AG09309 (cell line): ENCODE measurements around the gene EAPP.

Experiments used
- DNase-seq: peaks from one replicate; pipeline ENCODE4 v3.0.0-alpha.2; 2010; ENCODE audit warnings: low read depth
- H3K4me3 ChIP-seq: 2 replicates; pipeline ENCODE4 v1.5.1; 2011; ENCODE audit warnings: mild to moderate bottlenecking, low read depth, low read length, moderate library complexity; ENCODE audit not compliant: control insufficient read depth
- CTCF ChIP-seq: IDR thresholded peaks from 2 replicates; pipeline ENCODE4 v1.5.1; 2011; ENCODE audit warnings: mild to moderate bottlenecking, low read depth, low read length, inconsistent platforms; ENCODE audit not compliant: insufficient read depth, control insufficient read depth; ENCODE audit errors: missing control alignments

Gene EAPP

GRCh38 chr14:34498684-34499412 lies 40.7 kb downstream of the EAPP start:
- peak; percentile 28 for TF ChIP-seq CTCF
- DNase-seq: no peak
- H3K4me3 ChIP-seq: no peak overlapping the region

- peak; percentile 28 for TF ChIP-seq CTCF
- DNase-seq: peak; percentile 98
- no peak overlapping the region; the same call in 1 of the 2 replicates for H3K4me3 ChIP-seq
Observed at GRCh38 chr14:34496679-34497513, 42.6 kb downstream of the EAPP start.

GRCh38 chr14:34496007-34496678 lies 43.4 kb downstream of the EAPP start:
- DNase-seq: no peak
- H3K4me3 ChIP-seq: no peak overlapping the region
- TF ChIP-seq CTCF: no peak

- DNase-seq: no peak
- no peak for TF ChIP-seq CTCF
Observed at GRCh38 chr14:34489324-34489723, 50.2 kb downstream of the EAPP start.

GRCh38 chr14:34488528-34488927 lies 51.0 kb downstream of the EAPP start:
- no peak overlapping the region for H3K4me3 ChIP-seq
- TF ChIP-seq CTCF: no peak
- DNase-seq: no peak

More at GRCh38 chr14:34489324-34489723, 50.2 kb downstream of the EAPP start:
- no peak overlapping the region for H3K4me3 ChIP-seq

GRCh38 chr14:34484726-34485125 lies 54.8 kb downstream of the EAPP start:
- H3K4me3 ChIP-seq: no peak overlapping the region
- no peak for DNase-seq
- no peak for TF ChIP-seq CTCF
